H9 (cell line): Measurements from ENCODE around the gene ZNF169. TPM values are rescaled to one million over a fixed set of nuclear protein-coding genes. Genes with fewer than 3 reads are reported as not detected.
"Not testable (repeated sequence)": the region's sequence is repeated elsewhere in the genome, so short reads cannot be mapped to it uniquely, and the experiment has no call there.

ENCODE experiments used
- DNase-seq: peaks from one replicate; pipeline ENCODE4 v3.0.0-alpha.2; 2017
- H2AFZ ChIP-seq: one replicate; pipeline ENCODE4 v1.6.1; 2013; ENCODE audit warnings: mild to moderate bottlenecking, low read length, control low read depth, moderate library complexity
- H2AK5ac ChIP-seq: 2 replicates; pipeline ENCODE4 v1.6.1; 2013; ENCODE audit warnings: low read length, control low read depth, mixed read lengths; ENCODE audit not compliant: insufficient read length
- H2BK120ac ChIP-seq: one replicate; pipeline ENCODE4 v1.6.1; 2013; ENCODE audit warnings: low read depth, mild to moderate bottlenecking, low read length, control low read depth, inconsistent platforms; ENCODE audit not compliant: poor library complexity, severe bottlenecking
- H2BK12ac ChIP-seq: 2 replicates; pipeline ENCODE4 v1.6.1; 2013; ENCODE audit warnings: low read length, control low read depth, mixed read lengths, low read depth; ENCODE audit not compliant: insufficient read length
- H2BK15ac ChIP-seq: 2 replicates; pipeline ENCODE4 v1.6.1; 2013; ENCODE audit warnings: low read depth, low read length, control low read depth
- H2BK20ac ChIP-seq: one replicate; pipeline ENCODE4 v1.6.1; 2013; ENCODE audit warnings: low read depth, mild to moderate bottlenecking, low read length, control low read depth, inconsistent platforms; ENCODE audit not compliant: poor library complexity, severe bottlenecking
- H2BK5ac ChIP-seq: 2 replicates; pipeline ENCODE4 v1.6.1; 2013; ENCODE audit warnings: low read length, control low read depth, mixed read lengths; ENCODE audit not compliant: insufficient read length
- H3K14ac ChIP-seq: 2 replicates; pipeline ENCODE4 v1.6.1; 2013; ENCODE audit warnings: low read length, control low read depth; ENCODE audit not compliant: insufficient read depth
- H3K18ac ChIP-seq: 2 replicates; pipeline ENCODE4 v1.6.1; 2013; ENCODE audit warnings: low read depth, mild to moderate bottlenecking, mixed read lengths, low read length, control low read depth; ENCODE audit not compliant: insufficient read length
- H3K23ac ChIP-seq: 2 replicates; pipeline ENCODE4 v1.6.1; 2013; ENCODE audit warnings: low read length, control low read depth, mixed read lengths, low read depth; ENCODE audit not compliant: insufficient read length
- H3K23me2 ChIP-seq: 2 replicates; pipeline ENCODE4 v1.6.1; 2013; ENCODE audit warnings: low read depth, mild to moderate bottlenecking, mixed read lengths, low read length, control low read depth; ENCODE audit not compliant: insufficient read length, poor library complexity, severe bottlenecking
- H3K27ac ChIP-seq: 2 replicates; pipeline ENCODE4 v1.5.1; 2013; ENCODE audit warnings: low read length, control low read depth, mixed read lengths, low read depth; ENCODE audit not compliant: insufficient read length
- H3K27me3 ChIP-seq: 2 replicates; pipeline ENCODE4 v1.6.1; 2013; ENCODE audit warnings: low read length, control low read depth, inconsistent platforms; ENCODE audit not compliant: insufficient read depth
- H3K4ac ChIP-seq: 2 replicates; pipeline ENCODE4 v1.6.1; 2013; ENCODE audit warnings: low read depth, mild to moderate bottlenecking, control low read depth, inconsistent platforms, low read length, moderate library complexity
- H3K4me1 ChIP-seq: 2 replicates; pipeline ENCODE4 v1.6.1; 2013; ENCODE audit warnings: low read length, control low read depth, inconsistent platforms; ENCODE audit not compliant: insufficient read depth
- H3K4me2 ChIP-seq: 2 replicates; pipeline ENCODE4 v1.6.1; 2013; ENCODE audit warnings: low read length, control low read depth, mixed read lengths; ENCODE audit not compliant: insufficient read length, insufficient read depth
- H3K56ac ChIP-seq: 2 replicates; pipeline ENCODE4 v1.6.1; 2013; ENCODE audit warnings: low read depth, mild to moderate bottlenecking, mixed read lengths, low read length, control low read depth; ENCODE audit not compliant: insufficient read length
- H3K79me1 ChIP-seq: 2 replicates; pipeline ENCODE4 v1.6.1; 2013; ENCODE audit warnings: low read depth, mild to moderate bottlenecking, moderate library complexity, low read length, control low read depth, inconsistent platforms; ENCODE audit not compliant: insufficient read depth, poor library complexity, severe bottlenecking
- H3K79me2 ChIP-seq: 2 replicates; pipeline ENCODE4 v1.6.1; 2013; ENCODE audit warnings: low read length, control low read depth, inconsistent platforms; ENCODE audit not compliant: insufficient read depth
- H3K9ac ChIP-seq: 2 replicates; pipeline ENCODE4 v1.6.1; 2013; ENCODE audit warnings: low read length, control low read depth, mixed read lengths; ENCODE audit not compliant: insufficient read length; ENCODE audit errors: extremely low read depth
- H3K9me3 ChIP-seq: one replicate; pipeline ENCODE4 v1.6.1; 2013; ENCODE audit warnings: low read depth, low read length, inconsistent platforms; ENCODE audit not compliant: control insufficient read depth
- H3T11ph ChIP-seq: one replicate; pipeline ENCODE4 v1.6.1; 2013; ENCODE audit warnings: mild to moderate bottlenecking, low read length, control low read depth, inconsistent platforms
- H4K20me1 ChIP-seq: one replicate; pipeline ENCODE4 v1.6.1; 2013; ENCODE audit not compliant: control insufficient read depth, insufficient read length, insufficient read depth
- H4K5ac ChIP-seq: 2 replicates; pipeline ENCODE4 v1.6.1; 2013; ENCODE audit warnings: low read depth, mild to moderate bottlenecking, mixed read lengths, low read length, control low read depth; ENCODE audit not compliant: insufficient read length
- H4K8ac ChIP-seq: replicated peaks from 2 replicates; pipeline ENCODE4 v1.6.1; 2013; ENCODE audit warnings: low read length, control low read depth, mixed read lengths, low read depth; ENCODE audit not compliant: insufficient read length
- H4K91ac ChIP-seq: 2 replicates; pipeline ENCODE4 v1.6.1; 2013; ENCODE audit warnings: low read depth, mild to moderate bottlenecking, moderate library complexity, mixed read lengths, low read length, control low read depth; ENCODE audit not compliant: insufficient read length
- H3K27ac Mint-ChIP-seq, 3 experiments: 2 replicates in 2 of 3; 3 replicates in 1 of 3; pipeline ENCODE4 v1.8.0; 2020 to 2021; ENCODE audit warnings: mixed read lengths in 3 of 3, mild to moderate bottlenecking in 1 of 3, moderate library complexity in 1 of 3
- H3K27me3 Mint-ChIP-seq: 2 replicates; pipeline ENCODE4 v1.8.0; 2021; ENCODE audit warnings: low read depth, mild to moderate bottlenecking, moderate library complexity, mixed read lengths
- H3K36me3 Mint-ChIP-seq, 3 experiments: 2 replicates in 2 of 3; 3 replicates in 1 of 3; pipeline ENCODE4 v1.8.0; 2020 to 2021; ENCODE audit warnings: low read depth in 3 of 3, mixed read lengths in 3 of 3; ENCODE audit not compliant: insufficient read depth in 1 of 3
- H3K4me1 Mint-ChIP-seq, 2 experiments: 2 replicates each; pipeline ENCODE4 v1.8.0; 2020; ENCODE audit warnings: mixed read lengths in 2 of 2
- H3K4me3 Mint-ChIP-seq, 2 experiments: 2 replicates in 1 of 2; 3 replicates in 1 of 2; pipeline ENCODE4 v1.8.0; 2020 to 2021; ENCODE audit warnings: mild to moderate bottlenecking in 2 of 2, mixed read lengths in 2 of 2, moderate library complexity in 1 of 2
- H3K9me3 Mint-ChIP-seq, 2 experiments: 2 replicates in 1 of 2; 3 replicates in 1 of 2; pipeline ENCODE4 v1.8.0; 2020; ENCODE audit warnings: mild to moderate bottlenecking in 2 of 2, mixed read lengths in 2 of 2, moderate library complexity in 1 of 2
- CTCF ChIP-seq: fragments of 200-600 bp; sonication (generic); conservative IDR thresholded peaks from 3 replicates; pipeline ENCODE4 v1.8.0; 2021; ENCODE audit warnings: antibody characterized with exemption, mild to moderate bottlenecking
- WGBS: extraction: QIAGEN DNeasy Blood & Tissue Kit; methylation state at CpG from one replicate; pipeline ENCODE4 v1.1.7; 2013; ENCODE audit warnings: missing lambda C conversion rate, low lambda C conversion rate, mixed read lengths; ENCODE audit not compliant: insufficient read length; ENCODE audit errors: extremely low coverage; 5-methylcytosine and 5-hydroxymethylcytosine counted together
- total RNA-seq: library from RNA; stranded (reverse); gene quantifications from 2 replicates; pipeline ENCODE4 v1.2.1, GENCODE V29; 2021

The ZNF169 gene
- total RNA-seq, 1 experiment from 2014 or later = 4.8 TPM

- not testable (repeated sequence) for H4K5ac ChIP-seq, H3K4me3 Mint-ChIP-seq, H3K79me2 ChIP-seq, H3K4me1 Mint-ChIP-seq, H3K56ac ChIP-seq, H3K27ac ChIP-seq, H4K91ac ChIP-seq, H3K27me3 ChIP-seq, H2BK12ac ChIP-seq, H2BK15ac ChIP-seq, H4K8ac ChIP-seq, H2BK20ac ChIP-seq, H2AK5ac ChIP-seq, H3K9ac ChIP-seq, H3K4me1 ChIP-seq, DNase-seq, H3K27me3 Mint-ChIP-seq, H3K4ac ChIP-seq, H4K20me1 ChIP-seq, H3K23ac ChIP-seq, H3K79me1 ChIP-seq, H3K14ac ChIP-seq, H3K36me3 Mint-ChIP-seq, H2BK5ac ChIP-seq, H3K4me2 ChIP-seq, H2AFZ ChIP-seq, H3K27ac Mint-ChIP-seq, H3K23me2 ChIP-seq, H3K9me3 Mint-ChIP-seq, H3T11ph ChIP-seq, H3K18ac ChIP-seq, H3K9me3 ChIP-seq, H2BK120ac ChIP-seq
- WGBS = no CpG with 5 or more reads among the region's 16 CpGs
- peak; percentile 31; the same call in 2 of the 3 replicates for TF ChIP-seq CTCF
Observed at GRCh38 chr9:94325583-94325982, 66.5 kb downstream of the ZNF169 start.

GRCh38 chr9:94328544-94328943 is 69.4 kb downstream of the ZNF169 start, which contains the start of gene NUTM2F:
Gene NUTM2F, minus strand, starts transcription at chr9:94328644. Its CDS starts 21 bp downstream, at chr9:94328623.
- not testable (repeated sequence) for H3K18ac ChIP-seq, H3K4me1 ChIP-seq, H3K4me3 Mint-ChIP-seq, H2BK5ac ChIP-seq, H3K27me3 Mint-ChIP-seq, H3K4ac ChIP-seq, H3K4me1 Mint-ChIP-seq, H2BK15ac ChIP-seq, H2BK120ac ChIP-seq, H4K5ac ChIP-seq, H4K20me1 ChIP-seq, H3K27ac Mint-ChIP-seq, H3K79me1 ChIP-seq, H3K14ac ChIP-seq, H3K36me3 Mint-ChIP-seq, H3K27me3 ChIP-seq, H3K9me3 ChIP-seq, H3K56ac ChIP-seq, H3K9ac ChIP-seq, H3K79me2 ChIP-seq, H2BK12ac ChIP-seq, H2AFZ ChIP-seq, H4K91ac ChIP-seq, H3K23ac ChIP-seq, H3K9me3 Mint-ChIP-seq, H3K27ac ChIP-seq, DNase-seq, H3K23me2 ChIP-seq, H3K4me2 ChIP-seq, H2BK20ac ChIP-seq, H2AK5ac ChIP-seq, H4K8ac ChIP-seq, H3T11ph ChIP-seq
- no CpG with 5 or more reads among the region's 5 CpGs for WGBS
